Measurements from ENCODE around the gene ARRDC5.
"Not testable (repeated sequence)": the region's sequence is repeated elsewhere in the genome, so short reads cannot be mapped to it uniquely, and the experiment has no call there.

ARRDC5 gene

GRCh38 chr19:4852484-4852883, 50.2 kb downstream of the ARRDC5 start:
- no peak overlapping the region for H3K4me3 ChIP-seq (ENCODE audit: low read depth, low read length)
- in situ Hi-C loops (cut with HindIII; ENCODE audit: low sequenced_read_pairs), result no loop called here
- no peak for TF ChIP-seq CTCF (IDR thresholded peaks at IDR 0.05; ENCODE audit: low read depth, low read length, missing control alignments)
- no peak for DNase-seq (ENCODE audit: low read depth)

DNA sequence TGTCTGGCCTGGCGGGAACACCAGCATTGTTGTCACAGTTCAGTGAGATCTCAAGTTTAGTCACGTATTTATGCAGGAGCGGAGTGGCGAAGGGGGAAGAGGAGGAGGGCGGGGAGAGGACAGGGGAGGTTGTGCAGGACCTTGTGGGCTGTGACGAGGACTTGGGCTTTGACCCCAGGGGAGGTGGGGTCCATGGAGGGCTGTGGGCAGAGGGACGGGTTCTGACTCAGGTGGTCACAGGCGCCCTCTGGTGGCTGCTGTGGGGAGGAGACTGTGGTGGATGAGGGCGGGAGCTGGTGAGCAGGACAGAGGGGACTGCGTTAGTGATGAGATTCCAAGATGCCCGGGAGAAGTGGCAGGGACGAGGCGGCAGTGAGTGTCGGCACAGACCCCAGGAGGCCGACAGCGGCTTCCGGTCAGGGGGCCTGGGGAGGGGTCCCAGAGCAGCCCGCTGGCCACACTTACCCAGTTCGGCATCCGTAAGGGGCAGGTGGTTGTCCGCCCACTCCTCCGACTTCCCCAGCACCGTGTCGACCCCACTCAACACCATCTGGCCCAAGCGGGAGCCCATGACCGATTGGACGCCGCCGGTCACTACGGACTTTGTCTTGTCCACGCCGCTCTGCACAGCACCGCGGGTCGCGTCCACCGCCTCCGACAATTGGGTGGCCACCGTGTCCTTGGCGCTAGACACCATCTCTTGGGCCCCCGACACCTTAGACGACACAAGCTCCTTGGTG, 51.0 kb downstream of the ARRDC5 start:
- TF ChIP-seq CTCF (IDR thresholded peaks at IDR 0.05; ENCODE audit: low read depth, low read length, missing control alignments), result peak; percentile 91
- in situ Hi-C loops (cut with HindIII; ENCODE audit: low sequenced_read_pairs), result no loop called here
- no peak overlapping the region for H3K4me3 ChIP-seq (ENCODE audit: low read depth, low read length)
- DNase-seq (ENCODE audit: low read depth), result no peak

GRCh38 chr19:4849019-4849418, 53.7 kb downstream of the ARRDC5 start:
- H3K4me3 ChIP-seq (ENCODE audit: low read depth, low read length), result no peak overlapping the region
- no peak for TF ChIP-seq CTCF (IDR thresholded peaks at IDR 0.05; ENCODE audit: low read depth, low read length, missing control alignments)
- no peak for DNase-seq (ENCODE audit: low read depth)
- in situ Hi-C loops (cut with HindIII; ENCODE audit: low sequenced_read_pairs), result no loop called here

DNA sequence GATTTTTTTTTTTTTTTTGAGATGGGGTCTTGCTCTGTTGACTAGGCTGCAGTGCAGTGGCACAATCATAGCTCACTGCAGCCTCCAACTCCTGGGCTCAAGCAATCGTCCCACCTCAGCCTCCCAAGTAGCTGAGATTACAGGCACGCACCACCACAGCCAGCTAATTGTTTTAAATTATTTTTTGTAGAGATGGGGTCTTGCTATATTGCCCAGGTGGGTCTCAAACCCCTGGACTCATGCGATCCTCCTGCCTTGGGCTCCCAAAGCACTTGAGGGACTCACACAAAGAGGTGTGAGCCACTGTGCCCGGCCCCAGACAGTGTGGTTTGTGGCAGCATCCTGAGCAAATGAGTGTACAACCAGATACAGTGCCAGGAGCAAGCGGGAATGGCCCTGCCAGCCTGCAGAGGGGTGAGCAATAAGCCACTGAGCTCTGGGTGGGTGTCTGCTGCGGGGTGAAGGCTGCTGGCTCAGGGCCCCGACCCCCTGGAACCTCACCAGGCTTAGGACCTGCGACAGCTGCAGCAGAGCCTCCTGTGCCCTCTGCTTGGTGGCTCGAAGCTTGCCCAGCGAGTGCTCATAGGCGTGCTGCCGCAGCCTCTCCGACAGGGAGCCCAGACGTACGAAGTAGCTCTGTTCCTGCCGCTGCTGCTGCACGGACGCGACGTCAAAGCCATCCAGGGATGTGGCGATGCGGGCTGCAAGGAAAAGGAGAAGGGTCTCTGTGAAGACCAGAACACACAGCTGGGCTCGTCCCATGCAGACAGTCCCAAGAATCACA, 55.3 kb downstream of the ARRDC5 start:
- in situ Hi-C loops (cut with HindIII; ENCODE audit: low sequenced_read_pairs), result no loop called here
- TF ChIP-seq CTCF (IDR thresholded peaks at IDR 0.05; ENCODE audit: low read depth, low read length, missing control alignments), result no peak
- H3K4me3 ChIP-seq (ENCODE audit: low read depth, low read length), result no peak overlapping the region
- DNase-seq (ENCODE audit: low read depth), result no peak

- H3K4me3 ChIP-seq (ENCODE audit: low read depth, low read length); in situ Hi-C loops (cut with HindIII; ENCODE audit: low sequenced_read_pairs); DNase-seq (ENCODE audit: low read depth): not testable (repeated sequence)
Measured at GRCh38 chr19:4845975-4846374, 56.7 kb downstream of the ARRDC5 start.

GRCh38 chr19:4844348-4845179, 58.1 kb downstream of the ARRDC5 start:
- DNase-seq (ENCODE audit: low read depth), result no peak
- no peak for TF ChIP-seq CTCF (IDR thresholded peaks at IDR 0.05; ENCODE audit: low read depth, low read length, missing control alignments)
- in situ Hi-C loops (cut with HindIII; ENCODE audit: low sequenced_read_pairs), result no loop called here
- no peak overlapping the region for H3K4me3 ChIP-seq (ENCODE audit: low read depth, low read length)

Data from astrocyte of the cerebellum (primary cell).